Measurements from ENCODE around the gene TMEM60. TPM values are rescaled to one million over a fixed set of nuclear protein-coding genes. Genes with fewer than 3 reads are reported as not detected.

Gene TMEM60
- total RNA-seq (ENCODE audit: unreplicated experiment): 18.9 TPM
- long read RNA-seq, transcript TMEM60-201 (2 exons, 1,023 nt): major isoform, 16 of 16 reads
- long read RNA-seq, partial matches to known transcripts: 0 of 16 reads
- long read RNA-seq, other reads (novel, unspliced or antisense): 0 of 16 reads

GRCh38 chr7:77798394-77799077 lies at the start of gene TMEM60, which contains the start of gene PHTF2:
Gene TMEM60 (minus strand): TSS chr7:77798434. CDS start chr7:77794373, 4,061 bp downstream.
Gene PHTF2 (plus strand): TSS chr7:77798773.
- peak; percentile 49 for TF ChIP-seq CTCF (IDR thresholded peaks at IDR 0.05; ENCODE audit: partially characterized antibody, unreplicated experiment)
- peaks cover 11% of the 10 kb centered on the region for H3K9me3 Mint-ChIP-seq (ENCODE audit: unreplicated experiment)
- peak within 1 kb of the TSS; percentile 96 for H3K4me3 Mint-ChIP-seq (ENCODE audit: unreplicated experiment)
- H3K27me3 Mint-ChIP-seq (ENCODE audit: unreplicated experiment): peaks cover 8% of the 10 kb centered on the region
- H3K36me3 Mint-ChIP-seq (ENCODE audit: unreplicated experiment): no peaks in the 10 kb centered on the region
- peak; percentile 100 for DNase-seq
- H3K4me1 Mint-ChIP-seq (ENCODE audit: low read depth, unreplicated experiment): peaks cover 10% of the 10 kb centered on the region
- H3K27ac Mint-ChIP-seq (ENCODE audit: unreplicated experiment): peak within 1 kb of the TSS; percentile 84

- no peak for TF ChIP-seq CTCF (IDR thresholded peaks at IDR 0.05; ENCODE audit: partially characterized antibody, unreplicated experiment)
- Mint-ChIP-seq H3K4me1 (ENCODE audit: low read depth, unreplicated experiment) (no peaks in the 10 kb centered on the region), H3K4me3 (ENCODE audit: unreplicated experiment) (no peak overlapping the region), H3K36me3 (ENCODE audit: unreplicated experiment) (no peaks in the 10 kb centered on the region), H3K9me3 (ENCODE audit: unreplicated experiment) (no peaks in the 10 kb centered on the region), H3K27me3 (ENCODE audit: unreplicated experiment) (peaks cover 2% of the 10 kb centered on the region), H3K27ac (ENCODE audit: unreplicated experiment) (no peak overlapping the region)
- DNase-seq: no peak
Measured at GRCh38 chr7:77846317-77847092, 48.3 kb upstream of the TMEM60 start.

- no peak for DNase-seq
- no peak for TF ChIP-seq CTCF (IDR thresholded peaks at IDR 0.05; ENCODE audit: partially characterized antibody, unreplicated experiment)
- H3K4me1 Mint-ChIP-seq (ENCODE audit: low read depth, unreplicated experiment): no peaks in the 10 kb centered on the region
- no peaks in the 10 kb centered on the region for H3K36me3 Mint-ChIP-seq (ENCODE audit: unreplicated experiment)
- no peaks in the 10 kb centered on the region for H3K9me3 Mint-ChIP-seq (ENCODE audit: unreplicated experiment)
- no peaks in the 10 kb centered on the region for H3K27me3 Mint-ChIP-seq (ENCODE audit: unreplicated experiment)
- no peak overlapping the region for H3K27ac Mint-ChIP-seq (ENCODE audit: unreplicated experiment)
- H3K4me3 Mint-ChIP-seq (ENCODE audit: unreplicated experiment): no peak overlapping the region
Measured at GRCh38 chr7:77843194-77843593, 45.0 kb upstream of the TMEM60 start.

- Mint-ChIP-seq H3K4me3 (ENCODE audit: unreplicated experiment) (no peak overlapping the region), H3K9me3 (ENCODE audit: unreplicated experiment) (no peaks in the 10 kb centered on the region), H3K27ac (ENCODE audit: unreplicated experiment) (no peak overlapping the region), H3K27me3 (ENCODE audit: unreplicated experiment) (no peaks in the 10 kb centered on the region), H3K36me3 (ENCODE audit: unreplicated experiment) (no peaks in the 10 kb centered on the region), H3K4me1 (ENCODE audit: low read depth, unreplicated experiment) (no peaks in the 10 kb centered on the region)
- TF ChIP-seq CTCF (IDR thresholded peaks at IDR 0.05; ENCODE audit: partially characterized antibody, unreplicated experiment): no peak
- no peak for DNase-seq
Measured at GRCh38 chr7:77839919-77840318, 41.7 kb upstream of the TMEM60 start.

Data from glutamatergic neuron (in vitro differentiated cells).